GM23248 (cell line): Measurements from ENCODE around the gene KCNK1.

ENCODE experiments used
- EZH2 ChIP-seq: fragments of 200-600 bp; sonication (generic); IDR thresholded peaks from 2 replicates; pipeline ENCODE4 v1.6.1; 2018; ENCODE audit warnings: antibody characterized with exemption, mild to moderate bottlenecking; ENCODE audit not compliant: insufficient read depth, poor library complexity, severe bottlenecking
- EZH2phosphoT487 ChIP-seq: fragments of 200-600 bp; sonication (generic); IDR thresholded peaks from 2 replicates; pipeline ENCODE4 v1.6.1; 2018; ENCODE audit warnings: antibody characterized with exemption, moderate library complexity, mild to moderate bottlenecking, low read depth; ENCODE audit not compliant: insufficient read depth

DNA sequence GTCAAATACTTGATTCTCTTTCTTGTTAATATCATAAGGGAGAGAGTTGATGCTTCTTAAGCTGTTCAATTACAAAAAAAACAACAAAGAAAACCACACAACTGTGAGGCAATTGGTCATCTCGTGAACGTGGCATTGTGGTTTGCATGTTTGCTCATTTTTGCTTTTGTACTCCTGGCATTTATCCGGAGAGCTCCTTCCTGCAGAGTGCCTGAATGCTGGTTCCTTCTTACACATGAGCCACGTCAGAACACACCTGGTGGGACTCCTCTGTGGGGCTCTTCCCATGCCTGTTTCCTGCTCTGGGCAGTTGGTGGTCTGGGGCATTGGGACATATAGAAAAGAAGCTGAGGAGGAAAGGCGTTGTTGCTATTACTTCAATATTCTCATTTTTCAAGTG is 25.7 kb downstream of the KCNK1 start:
- TF ChIP-seq EZH2 (no peak), EZH2phosphoT487 (no peak)
